AG09309 (cell line): ENCODE results near the gene SSBP2.

Experiments
- DNase-seq: peaks from one replicate; pipeline ENCODE4 v3.0.0-alpha.2; 2010; ENCODE audit warnings: low read depth
- H3K4me3 ChIP-seq: 2 replicates; pipeline ENCODE4 v1.5.1; 2011; ENCODE audit warnings: mild to moderate bottlenecking, low read depth, low read length, moderate library complexity; ENCODE audit not compliant: control insufficient read depth
- CTCF ChIP-seq: IDR thresholded peaks from 2 replicates; pipeline ENCODE4 v1.5.1; 2011; ENCODE audit warnings: mild to moderate bottlenecking, low read depth, low read length, inconsistent platforms; ENCODE audit not compliant: insufficient read depth, control insufficient read depth; ENCODE audit errors: missing control alignments

Gene SSBP2

DNA sequence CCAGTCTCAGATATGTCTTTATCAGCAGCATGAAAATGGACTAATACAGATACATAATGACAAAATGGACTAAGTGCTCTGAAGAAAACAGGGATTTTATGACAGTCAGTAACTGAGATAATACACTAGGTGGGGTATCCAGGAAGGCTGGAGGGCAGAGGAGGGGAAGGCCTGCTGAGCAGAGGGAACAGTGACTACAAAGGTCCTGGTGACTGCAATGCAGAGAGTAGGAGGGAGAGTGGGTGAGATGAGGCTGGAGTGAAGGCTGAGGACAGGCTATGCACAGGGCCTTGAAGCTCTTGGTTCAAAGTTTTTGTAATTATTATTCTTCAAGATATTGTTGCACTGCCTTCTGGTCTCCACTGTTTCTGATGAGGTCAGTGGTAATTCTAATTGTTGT is 361.9 kb downstream of the SSBP2 start:
- TF ChIP-seq CTCF = no peak
- DNase-seq = no peak
- H3K4me3 ChIP-seq = no peak overlapping the region

GRCh38 chr5:81388169-81388568 is 362.7 kb downstream of the SSBP2 start:
- H3K4me3 ChIP-seq = no peak overlapping the region
- no peak for TF ChIP-seq CTCF
- no peak for DNase-seq

- H3K4me3 ChIP-seq = no peak overlapping the region
- DNase-seq = no peak
- TF ChIP-seq CTCF = no peak
Observed at GRCh38 chr5:81383867-81384266, 367.0 kb downstream of the SSBP2 start.

- H3K4me3 ChIP-seq = no peak overlapping the region
- TF ChIP-seq CTCF = no peak
- no peak for DNase-seq
Observed at GRCh38 chr5:81371354-81371876, 379.5 kb downstream of the SSBP2 start.

DNA sequence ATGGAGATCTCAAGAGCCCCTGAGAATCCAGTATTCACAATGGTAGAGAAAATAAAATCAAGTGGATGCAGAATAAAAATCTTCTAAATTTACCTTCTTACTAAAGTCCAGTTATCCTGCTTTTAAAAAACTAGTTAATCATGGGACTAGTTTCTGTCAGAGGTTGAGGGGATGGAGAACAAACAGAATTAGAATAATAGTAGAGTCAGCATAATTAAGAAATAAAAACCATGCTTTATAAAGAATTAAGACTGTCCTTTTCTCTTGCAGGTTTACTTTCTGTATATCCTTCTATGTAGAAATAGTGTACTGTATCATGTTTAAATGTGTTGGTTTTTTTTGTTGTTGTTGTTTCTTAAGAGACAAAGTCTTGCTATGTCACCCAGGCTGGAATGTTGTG is 380.0 kb downstream of the SSBP2 start:
- no peak for TF ChIP-seq CTCF
- no peak overlapping the region for H3K4me3 ChIP-seq
- no peak for DNase-seq

DNA sequence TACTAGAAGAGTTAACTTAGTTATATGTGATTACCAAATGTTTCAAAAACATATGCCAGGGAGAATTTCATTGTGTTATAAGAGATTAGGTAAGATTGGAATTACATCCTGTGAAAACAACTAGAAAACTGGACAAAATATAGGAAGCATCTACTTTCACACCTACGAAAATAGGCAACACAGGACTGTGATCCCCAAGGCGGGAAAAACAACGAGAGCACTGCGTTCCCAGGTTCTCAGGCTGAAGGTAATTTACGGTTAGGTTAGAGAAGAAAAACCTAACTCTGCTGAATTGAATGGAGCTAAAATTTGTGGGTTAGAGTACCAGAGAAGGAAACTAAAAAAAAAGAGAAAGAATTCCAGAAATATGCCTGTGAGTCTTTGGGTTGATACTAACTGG is 385.4 kb downstream of the SSBP2 start:
- TF ChIP-seq CTCF = no peak
- no peak overlapping the region for H3K4me3 ChIP-seq
- no peak for DNase-seq

- TF ChIP-seq CTCF = no peak
- no peak overlapping the region for H3K4me3 ChIP-seq
- no peak for DNase-seq
Observed at GRCh38 chr5:81363093-81363871, 387.6 kb downstream of the SSBP2 start.
